Heart right ventricle (tissue), 16 donors: ENCODE results near the gene HEPN1. TPM values are rescaled to one million over a fixed set of nuclear protein-coding genes. Genes with fewer than 3 reads are reported as not detected.

ENCODE experiments used
- ATAC-seq, 8 donors: fragments of 200-7000 bp; cut with Tn5 transposase; one replicate each; pipeline ENCODE4 v1.9.1; 2020; ENCODE audit warnings: mild to moderate bottlenecking in 8 of 8, moderate library complexity in 8 of 8, moderate number of reproducible peaks in 1 of 8
- DNase-seq, 2 donors: peaks; one replicate each; pipeline ENCODE4 v3.0.0-alpha.2; 2020
- H3K27ac ChIP-seq, 10 donors: fragments of 200-600 bp; sonication (generic) in 2 of 10; one replicate each; pipeline versions ENCODE4 v1.5.0 to v1.8.0; 2020 to 2022; ENCODE audit warnings: mild to moderate bottlenecking in 3 of 10
- H3K27me3 ChIP-seq, 7 donors: fragments of 200-600 bp; one replicate each; pipeline ENCODE4 v1.8.0; 2021 to 2022; ENCODE audit warnings: mild to moderate bottlenecking in 2 of 7
- H3K36me3 ChIP-seq, 9 donors: fragments of 200-600 bp; sonication (generic) in 1 of 9; one replicate each; pipeline versions ENCODE4 v1.5.0 to v1.8.0; 2020 to 2022; ENCODE audit warnings: mild to moderate bottlenecking in 2 of 9
- H3K4me1 ChIP-seq, 9 donors: fragments of 200-600 bp; sonication (generic) in 1 of 9; one replicate each; pipeline versions ENCODE4 v1.5.0 to v1.8.0; 2020 to 2022; ENCODE audit warnings: mild to moderate bottlenecking in 4 of 9
- H3K4me3 ChIP-seq, 10 donors: fragments of 200-600 bp; sonication (generic) in 2 of 10; one replicate each; pipeline versions ENCODE4 v1.5.0 to v1.8.0; 2020 to 2022; ENCODE audit warnings: mild to moderate bottlenecking in 7 of 10, moderate library complexity in 2 of 10
- H3K9me3 ChIP-seq, 11 donors: fragments of 200-600 bp in 10 of 11; sonication (generic) in 2 of 11; one replicate each; pipeline versions ENCODE4 v1.5.0 to v1.8.0; 2013 to 2022; ENCODE audit warnings: mild to moderate bottlenecking in 2 of 11, control low read depth in 1 of 11, moderate library complexity in 1 of 11
- CTCF ChIP-seq, 9 donors: fragments of 200-600 bp; sonication (generic) in 2 of 9; IDR thresholded peaks; one replicate each; pipeline versions ENCODE4 v1.5.0 to v1.8.0; 2021 to 2022; ENCODE audit warnings: antibody characterized with exemption in 9 of 9, mild to moderate bottlenecking in 5 of 9, moderate library complexity in 1 of 9
- WGBS, 2 donors: extraction: QIAGEN DNeasy Blood & Tissue Kit; methylation state at CpG; one replicate each; pipeline ENCODE4 v1.1.7; 2013; ENCODE audit warnings: inconsistent platforms in 1 of 2; 5-methylcytosine and 5-hydroxymethylcytosine counted together
- intact Hi-C, 10 donors: fragments of 100-400 bp; cut with DNase I; formaldehyde crosslinking; loops; one replicate each; pipeline versions ENCODE4 v1.11.1 to v1.14.2; 2022
- polyA plus RNA-seq, 2 donors: library from polyadenylated mRNA; stranded (reverse); fragments of 200-250 nt; gene quantifications; one replicate each; pipeline ENCODE4 v1.2.3, GENCODE V29; 2013
- total RNA-seq, 10 donors: library from RNA; stranded (reverse); fragmentation: NEBNext Ultra II Directional in 3 of 10; extraction: Animal tissue kit (Norgen Biotek cat#: 25700) in 3 of 10; gene quantifications; one replicate each; pipeline versions ENCODE4 v1.2.1 to v1.2.4, GENCODE V29; 2021 to 2023
- donor health status: Arrhythmogenic right ventricular cardiomyopathy.
- donor health status: ischemic (EF 13 %, LVEDD 7.1; RV severe dilation, severe dysfunction).
- donor health status: healthy with polysubstance abuse.
- donor health status: DM: no; HTN: yes; CAD: no.
- donor health status: DM: no; HTN: no; CAD: no.
- donor health status: ischemic (EF 25% LVEDD 6.9; RV normal size, moderate dysfunction).
- donor health status: ischemic (EF 25% LVEDD 5.7; RV mildly dilated, moderate dysfunction).
- donor health status: healthy.
- donor health status: DM: yes; HTN: yes; CAD: no.
- donor health status: Ischemic cardiomyopathy.
- donor health status: ischemic (EF 35%, LVEDD 5.7; RV mildly dilated, moderate dysfunction).
- donor health status: nonischemic (EF 11% LVEDD 7.7; RV severe dilation, severe dysfunction).
- donor health status: DM: yes; HTN: yes; CAD: no.
- donor health status: PGD.
- donor health status: ischemic (EF 29% LVEDD 5.4; RV normal size, mild dysfunction).
- donor health status: nonischemic (EF 23%, LVEDD 6.1; RV moderate dilation, normal function).

The HEPN1 gene
- total and polyA plus RNA-seq, 12 donors: 0.03 TPM; not detected in 11

- intact Hi-C loops: no loop called here
- TF ChIP-seq CTCF (IDR thresholded peaks at IDR 0.05): no peak
- WGBS, 2 donors: 50 to 60% methylated on average over 10 of the region's 10 CpGs
- DNase-seq (no peak), ATAC-seq (no peak)
- Histone ChIP-seq H3K27ac (peak overlapping the region in 4 of 10 donors; percentile 13 to 56 (median 16)), H3K27me3 (peaks cover 0 to 28% (median 9%) of the 10 kb centered on the region in 7 donors), H3K36me3 (peaks cover 0 to 16% (median 0%) of the 10 kb centered on the region in 9 donors), H3K4me1 (peaks cover 3 to 78% (median 29%) of the 10 kb centered on the region in 9 donors), H3K9me3 (no peaks in the 10 kb centered on the region), H3K4me3 (no peak overlapping the region)
Observed at GRCh38 chr11:124880290-124880611, 38.8 kb upstream of the HEPN1 start.

GRCh38 chr11:124880958-124881357 lies 38.1 kb upstream of the HEPN1 start:
- peaks cover 3 to 76% (median 28%) of the 10 kb centered on the region in 9 donors for H3K4me1 ChIP-seq
- peak overlapping the region in 2 of 10 donors; percentile 15 to 56 for H3K27ac ChIP-seq
- DNase-seq: no peak
- TF ChIP-seq CTCF (IDR thresholded peaks at IDR 0.05): no peak
- H3K36me3 ChIP-seq: peaks cover 0 to 21% (median 0%) of the 10 kb centered on the region in 9 donors
- H3K27me3 ChIP-seq: peaks cover 0 to 28% (median 9%) of the 10 kb centered on the region in 7 donors
- no peaks in the 10 kb centered on the region for H3K9me3 ChIP-seq
- no peak overlapping the region for H3K4me3 ChIP-seq
- no peak for ATAC-seq
- WGBS, 2 donors: 78 to 79% methylated on average over 3 of the region's 3 CpGs
- intact Hi-C loops: no loop called here

GRCh38 chr11:124882339-124883071 lies 36.5 kb upstream of the HEPN1 start:
- intact Hi-C loops: no loop called here
- 53 to 57% methylated on average over 11 of the region's 11 CpGs for WGBS, 2 donors
- no peak for TF ChIP-seq CTCF (IDR thresholded peaks at IDR 0.05)
- Histone ChIP-seq H3K4me1 (peaks cover 0 to 62% (median 20%) of the 10 kb centered on the region in 9 donors), H3K9me3 (no peaks in the 10 kb centered on the region), H3K27me3 (peaks cover 0 to 30% (median 4%) of the 10 kb centered on the region in 7 donors), H3K27ac (peak overlapping the region in 9 of 10 donors; percentile 1 to 77 (median 40)), H3K4me3 (no peak overlapping the region), H3K36me3 (peaks cover 0 to 27% (median 0%) of the 10 kb centered on the region in 9 donors)
- DNase-seq: no peak
- peak in 3 of 8 donors; percentile 4 to 33 (median 9) for ATAC-seq

GRCh38 chr11:124884340-124884739 lies 34.7 kb upstream of the HEPN1 start:
- Histone ChIP-seq H3K4me1 (peaks cover 0 to 60% (median 19%) of the 10 kb centered on the region in 9 donors), H3K9me3 (no peaks in the 10 kb centered on the region), H3K36me3 (peaks cover 0 to 43% (median 0%) of the 10 kb centered on the region in 9 donors), H3K4me3 (no peak overlapping the region), H3K27me3 (peaks cover 0 to 14% (median 0%) of the 10 kb centered on the region in 7 donors), H3K27ac (peak overlapping the region in 1 of 10 donors; percentile 4)
- WGBS, 2 donors: 79 to 86% methylated on average over 1 of the region's 1 CpG
- intact Hi-C loops: no loop called here
- ATAC-seq: no peak
- DNase-seq: no peak
- TF ChIP-seq CTCF (IDR thresholded peaks at IDR 0.05): no peak
